Astrocyte of the cerebellum (primary cell): ENCODE measurements around the gene HLA-E.

Source experiments
- DNase-seq: peaks from one replicate; pipeline ENCODE4 v3.0.0-alpha.2; 2011; ENCODE audit warnings: low read depth
- H3K4me3 ChIP-seq: 2 replicates; pipeline ENCODE4 v1.5.1; 2011; ENCODE audit warnings: mild to moderate bottlenecking, low read depth, low read length, moderate library complexity
- in situ Hi-C: cut with HindIII; loops from 2 replicates; pipeline ENCODE4 v1.10.0; 2017; ENCODE audit warnings: low sequenced_read_pairs
- TF ChIP-seq, protein P1 (sequence below): IDR thresholded peaks from 2 replicates; pipeline ENCODE4 v1.5.1; 2012; ENCODE audit warnings: low read length, low read depth, moderate library complexity, mild to moderate bottlenecking; ENCODE audit errors: missing control alignments

Gene HLA-E

DNA sequence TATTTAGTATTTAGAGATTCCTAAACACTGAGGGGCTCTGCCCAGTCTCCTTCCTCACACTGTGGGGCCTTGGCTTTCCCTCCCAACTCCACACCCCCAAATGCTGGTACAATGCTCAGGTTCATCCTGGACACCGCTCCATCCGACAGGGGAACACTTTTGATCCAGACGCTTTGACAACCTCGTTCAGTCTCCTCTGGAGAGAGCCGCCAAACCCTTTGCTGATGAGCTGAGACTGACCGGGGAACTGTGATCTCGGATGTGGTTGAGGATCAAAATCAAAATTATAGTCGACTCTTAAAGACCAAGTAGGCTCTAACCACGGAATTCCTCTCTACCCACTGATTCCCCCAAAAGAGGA, 38.8 kb upstream of the HLA-E start:
- in situ Hi-C loops: no loop called here
- TF ChIP-seq, protein P1, sequence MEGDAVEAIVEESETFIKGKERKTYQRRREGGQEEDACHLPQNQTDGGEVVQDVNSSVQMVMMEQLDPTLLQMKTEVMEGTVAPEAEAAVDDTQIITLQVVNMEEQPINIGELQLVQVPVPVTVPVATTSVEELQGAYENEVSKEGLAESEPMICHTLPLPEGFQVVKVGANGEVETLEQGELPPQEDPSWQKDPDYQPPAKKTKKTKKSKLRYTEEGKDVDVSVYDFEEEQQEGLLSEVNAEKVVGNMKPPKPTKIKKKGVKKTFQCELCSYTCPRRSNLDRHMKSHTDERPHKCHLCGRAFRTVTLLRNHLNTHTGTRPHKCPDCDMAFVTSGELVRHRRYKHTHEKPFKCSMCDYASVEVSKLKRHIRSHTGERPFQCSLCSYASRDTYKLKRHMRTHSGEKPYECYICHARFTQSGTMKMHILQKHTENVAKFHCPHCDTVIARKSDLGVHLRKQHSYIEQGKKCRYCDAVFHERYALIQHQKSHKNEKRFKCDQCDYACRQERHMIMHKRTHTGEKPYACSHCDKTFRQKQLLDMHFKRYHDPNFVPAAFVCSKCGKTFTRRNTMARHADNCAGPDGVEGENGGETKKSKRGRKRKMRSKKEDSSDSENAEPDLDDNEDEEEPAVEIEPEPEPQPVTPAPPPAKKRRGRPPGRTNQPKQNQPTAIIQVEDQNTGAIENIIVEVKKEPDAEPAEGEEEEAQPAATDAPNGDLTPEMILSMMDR: no peak
- no peak overlapping the region for H3K4me3 ChIP-seq
- no peak for DNase-seq

DNA sequence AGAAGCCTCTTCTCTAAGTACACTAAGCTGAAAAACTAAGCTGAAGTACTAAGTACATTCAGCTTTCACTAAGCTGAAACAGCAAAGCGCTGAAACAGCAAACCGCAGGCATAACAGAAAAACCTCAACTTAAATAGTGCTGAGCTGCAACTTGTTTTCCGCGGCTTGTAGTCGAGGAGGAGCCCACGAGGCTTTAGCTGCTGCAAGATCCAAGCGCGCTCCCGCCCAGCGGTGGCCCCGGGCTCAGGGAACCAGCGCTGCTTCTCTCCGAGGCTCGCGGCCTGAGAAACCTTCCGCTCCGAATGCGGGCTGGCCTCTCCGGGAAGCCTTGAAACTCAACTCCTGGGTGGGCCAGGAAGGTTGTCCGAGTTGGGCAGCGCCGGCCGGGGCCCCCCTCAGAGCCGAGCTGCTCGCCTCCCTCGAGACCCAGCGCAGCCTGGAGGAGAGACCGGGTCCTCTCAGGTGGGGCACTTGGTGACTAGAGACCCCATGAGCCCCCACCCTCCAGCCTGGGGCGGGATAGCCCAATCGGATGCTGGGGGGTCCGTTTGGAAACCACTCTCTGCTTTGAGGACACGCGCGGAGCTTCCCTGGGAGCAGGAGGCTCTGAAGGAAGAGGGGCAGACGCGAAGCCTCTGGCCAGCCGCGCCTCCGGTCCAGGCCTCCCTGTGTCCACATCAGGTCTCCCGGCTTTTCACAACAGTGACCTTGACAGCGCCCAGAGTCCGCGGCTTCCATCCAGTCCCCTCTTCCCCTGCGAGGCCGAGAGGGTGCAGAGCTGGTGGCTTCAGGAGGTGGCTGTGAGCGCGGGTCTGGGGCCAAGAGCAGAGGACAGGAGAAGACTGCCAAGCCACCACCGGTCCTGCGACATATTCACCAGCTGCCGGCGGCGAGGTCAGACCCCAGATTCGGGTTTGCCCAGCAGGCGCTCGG, 38.1 kb upstream of the HLA-E start:
- in situ Hi-C loops: no loop called here
- TF ChIP-seq, protein P1: no peak
- peak; percentile 75 for DNase-seq
- H3K4me3 ChIP-seq: peak overlapping the region; percentile 14

DNA sequence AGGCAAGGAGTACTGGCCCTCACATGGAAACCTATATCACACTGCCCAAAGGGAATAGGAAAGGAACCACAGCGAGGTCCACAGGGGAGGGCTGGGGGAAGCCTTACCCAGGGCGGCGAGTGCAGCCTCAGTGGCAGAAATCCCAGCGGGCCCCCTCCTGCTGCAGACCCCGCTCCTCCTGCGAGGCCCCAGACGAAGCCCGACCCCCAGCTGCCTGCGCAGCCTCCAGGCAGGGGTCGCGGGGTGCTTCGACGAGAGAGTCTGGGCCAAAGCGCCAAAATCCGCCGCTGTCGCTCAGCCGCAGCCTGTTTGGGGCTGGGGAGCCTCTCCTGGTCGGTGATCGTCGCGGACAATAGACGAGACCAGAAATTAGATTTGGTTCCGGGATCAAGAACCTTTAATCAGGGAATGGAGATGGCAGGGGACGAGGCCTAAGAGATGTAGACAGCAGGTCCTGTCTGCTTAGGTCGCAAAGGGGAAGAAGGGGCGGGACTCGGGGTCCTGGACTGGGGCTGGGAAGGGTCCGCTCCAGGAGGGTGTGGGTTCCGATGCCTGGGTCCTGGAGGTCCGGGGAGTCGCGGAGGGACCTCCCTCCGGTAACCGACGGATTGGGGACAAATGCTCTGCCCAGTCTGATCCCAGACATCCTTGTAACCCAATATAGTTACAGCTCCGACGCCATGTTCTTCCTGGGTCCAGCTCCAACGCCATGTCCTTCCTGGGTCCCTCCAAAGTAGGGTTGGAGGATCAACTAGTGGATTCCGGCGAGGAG, 36.4 kb upstream of the HLA-E start:
- TF ChIP-seq, protein P1: no peak
- H3K4me3 ChIP-seq: no peak overlapping the region
- no peak for DNase-seq
- in situ Hi-C loops: no loop called here

DNA sequence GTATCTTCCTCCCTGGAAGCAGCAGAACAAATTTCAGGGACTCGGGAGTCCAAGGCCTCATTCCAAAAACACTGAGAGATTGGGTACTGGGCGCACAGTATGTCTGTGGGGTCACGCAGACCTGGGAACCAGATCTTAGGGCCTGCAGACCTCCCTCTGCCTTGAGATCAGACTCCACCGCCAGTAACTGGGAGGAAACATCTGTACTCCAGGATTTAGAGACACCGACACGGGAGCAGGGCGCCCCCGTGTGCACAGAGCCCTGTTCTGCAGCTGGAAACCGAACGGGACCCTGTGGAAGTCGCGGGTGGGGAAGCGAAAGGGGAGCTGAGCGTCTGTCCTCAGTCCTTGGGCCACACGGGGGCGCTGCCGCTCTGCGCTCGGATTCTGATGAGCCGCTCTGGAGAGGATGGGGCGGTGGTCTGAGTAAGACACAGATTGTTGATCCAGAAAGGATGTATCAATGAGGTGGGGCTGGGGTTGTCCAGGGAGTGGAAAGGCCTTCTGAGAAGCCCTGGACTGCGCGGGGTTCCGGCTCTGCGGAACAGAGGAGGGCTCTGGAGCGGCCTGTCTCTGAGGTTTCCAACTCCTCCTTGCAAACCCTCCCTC, 35.7 kb upstream of the HLA-E start:
- in situ Hi-C loops: no loop called here
- TF ChIP-seq, protein P1: peak; percentile 84

DNA sequence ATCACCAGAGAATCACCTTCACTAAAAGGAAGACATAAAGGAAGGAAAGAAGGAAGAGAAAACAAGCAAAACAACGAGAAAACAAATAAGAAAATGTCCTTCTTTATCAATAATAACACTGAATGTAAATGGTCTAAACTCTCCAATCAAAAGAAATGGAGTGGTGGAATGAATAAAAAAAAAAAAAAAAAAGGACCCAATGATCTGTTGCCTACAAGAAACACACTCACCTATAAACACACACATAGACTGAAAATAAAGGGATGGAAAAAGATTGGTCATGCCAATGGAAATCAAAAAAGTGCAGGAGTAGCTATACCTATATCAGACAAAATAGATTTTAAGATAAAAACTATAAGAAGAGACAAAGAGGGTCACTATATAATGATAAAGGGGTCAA, 30.2 kb upstream of the HLA-E start:
- no peak overlapping the region for H3K4me3 ChIP-seq
- TF ChIP-seq, protein P1: no peak
- no peak for DNase-seq
- in situ Hi-C loops: no loop called here

More for the DNA sequence above, 35.7 kb upstream of the HLA-E start:
- peak; percentile 63 for DNase-seq
- no peak overlapping the region for H3K4me3 ChIP-seq

DNA sequence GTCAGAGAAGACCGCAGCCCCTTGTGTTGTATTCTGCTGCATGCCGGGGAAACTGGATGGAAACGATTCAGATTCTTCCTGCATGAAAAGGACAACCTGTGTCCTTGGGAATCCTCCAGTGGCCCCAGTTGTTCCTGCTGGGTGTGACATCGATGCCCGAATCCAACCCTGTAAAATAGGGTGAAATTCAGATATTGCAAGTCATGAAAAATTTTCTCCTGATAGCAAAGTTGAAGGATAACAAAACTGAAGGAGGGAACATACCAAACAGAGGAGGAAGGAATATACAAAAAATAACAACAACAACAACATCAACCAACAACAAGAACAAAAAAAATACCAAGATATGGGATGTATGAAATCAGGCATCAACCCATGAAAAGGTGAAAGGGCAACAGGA, 28.3 kb upstream of the HLA-E start:
- no peak overlapping the region for H3K4me3 ChIP-seq
- in situ Hi-C loops: loop anchor here (10.0 kb wide), 1 partner anchor 84 kb away; no protein-coding TSS in a partner anchor
- DNase-seq: no peak
- TF ChIP-seq, protein P1: no peak
